ENCODE data around the gene LIN54. TPM values are rescaled to one million over a fixed set of nuclear protein-coding genes. Genes with fewer than 3 reads are reported as not detected.
A peak's percentile ranks its signal among the peaks of the same experiment; 100 is the strongest.
"Not testable (repeated sequence)": the region's sequence is repeated elsewhere in the genome, so short reads cannot be mapped to it uniquely, and the experiment has no call there.

LIN54 gene
- total and polyA plus RNA-seq, 10 donors = 2.0 to 15.3 (median 12.5) TPM

- peak overlapping the region; percentile 30 to 96 (median 94) for H3K27ac ChIP-seq
- H3K4me3 ChIP-seq = peak overlapping the region; percentile 55 to 97 (median 80)
- TF ChIP-seq CTCF (IDR thresholded peaks at IDR 0.05 in 8 of 11, conservative IDR thresholded peaks at IDR 0.05 in 3 of 11) (no peak), POLR2AphosphoS5 (IDR thresholded peaks at IDR 0.05) (no peak), POLR2A (IDR thresholded peaks at IDR 0.05) (no peak)
- no peaks in the 10 kb centered on the region for H3K9me3 ChIP-seq
- WGBS, 5 donors = 3 to 6% (median 5%) methylated on average over 5 of the region's 5 CpGs
- no peaks in the 10 kb centered on the region for H3K27me3 ChIP-seq (replicated peaks in 1 of 7)
- intact Hi-C loops (cut with DNase I; ENCODE audit: low total_unique reads) = loop anchor here (10.0 kb wide), 1 partner anchor 107 kb away; the partner anchor contains the start of gene THAP9
- H3K4me1 ChIP-seq = peaks cover 16 to 69% (median 49%) of the 10 kb centered on the region in 6 donors
- H3K36me3 ChIP-seq = no peaks in the 10 kb centered on the region
- no peak for DNase-seq
Measured at GRCh38 chr4:83011689-83012199, 1.1 kb upstream of the LIN54 start.

- H3K27ac ChIP-seq = peak overlapping the region; percentile 91 to 96 (median 94)
- H3K4me3 ChIP-seq = peak overlapping the region; percentile 60 to 85 (median 78)
- TF ChIP-seq POLR2A (IDR thresholded peaks at IDR 0.05) (no peak), CTCF (IDR thresholded peaks at IDR 0.05 in 8 of 11, conservative IDR thresholded peaks at IDR 0.05 in 3 of 11) (no peak), POLR2AphosphoS5 (IDR thresholded peaks at IDR 0.05) (no peak)
- no peaks in the 10 kb centered on the region for H3K27me3 ChIP-seq (replicated peaks in 1 of 7)
- intact Hi-C loops (cut with DNase I; ENCODE audit: low total_unique reads) = loop anchor here (10.0 kb wide), 1 partner anchor 105 kb away; the partner anchor contains the start of gene THAP9
- no peaks in the 10 kb centered on the region for H3K9me3 ChIP-seq
- no peak for DNase-seq
- peaks cover 16 to 82% (median 51%) of the 10 kb centered on the region in 6 donors for H3K4me1 ChIP-seq
- 0 to 2% (median 1%) methylated on average over 13 to 14 of the region's 14 CpGs for WGBS, 5 donors
- no peaks in the 10 kb centered on the region for H3K36me3 ChIP-seq
Measured at GRCh38 chr4:83010111-83010521, 507 bp downstream of the LIN54 start.

- intact Hi-C loops (cut with DNase I; ENCODE audit: low total_unique reads) = no loop called here
- Histone ChIP-seq H3K4me3 (peak overlapping the region; percentile 60 to 85 (median 78)), H3K27ac (peak overlapping the region; percentile 91 to 96 (median 94)), H3K9me3 (no peaks in the 10 kb centered on the region), H3K27me3 (replicated peaks in 1 of 7) (no peaks in the 10 kb centered on the region), H3K36me3 (no peaks in the 10 kb centered on the region), H3K4me1 (peaks cover 16 to 82% (median 51%) of the 10 kb centered on the region in 6 donors)
- no peak for DNase-seq
- 62 to 71% (median 69%) methylated on average over 3 of the region's 3 CpGs for WGBS, 5 donors
- no peak for TF ChIP-seq CTCF (IDR thresholded peaks at IDR 0.05 in 8 of 11, conservative IDR thresholded peaks at IDR 0.05 in 3 of 11)
Measured at GRCh38 chr4:83009529-83009928, 1.1 kb downstream of the LIN54 start.

- peaks cover 0 to 38% (median 8%) of the 10 kb centered on the region in 6 donors for H3K4me1 ChIP-seq
- H3K36me3 ChIP-seq; H3K27ac ChIP-seq; DNase-seq; H3K4me3 ChIP-seq; intact Hi-C loops (cut with DNase I; ENCODE audit: low total_unique reads); H3K27me3 ChIP-seq (replicated peaks in 1 of 7); H3K9me3 ChIP-seq: not testable (repeated sequence)
- 89 to 95% (median 93%) methylated on average over 14 of the region's 14 CpGs for WGBS, 5 donors
Measured at GRCh38 chr4:83003044-83003791, 7.4 kb downstream of the LIN54 start.

All from spleen (tissue), 11 donors.